BLaER1 (cell line): ENCODE measurements around the gene RUBCN.

Experiments
- H3K27ac ChIP-seq: shearing (Covaris generic); formaldehyde crosslinking; 2 replicates; pipeline ENCODE4 v1.8.1; 2022
- H3K27me3 ChIP-seq: shearing (Covaris generic); formaldehyde crosslinking; 2 replicates; pipeline ENCODE4 v1.8.1; 2022
- H3K36me3 ChIP-seq: shearing (Covaris generic); formaldehyde crosslinking; 2 replicates; pipeline ENCODE4 v1.8.1; 2022
- H3K4me1 ChIP-seq: shearing (Covaris generic); formaldehyde crosslinking; 2 replicates; pipeline ENCODE4 v1.8.1; 2022
- H3K4me2 ChIP-seq: shearing (Covaris generic); formaldehyde crosslinking; 2 replicates; pipeline ENCODE4 v1.8.1; 2022
- H3K4me3 ChIP-seq: shearing (Covaris generic); formaldehyde crosslinking; 2 replicates; pipeline ENCODE4 v1.8.1; 2022
- H3K9ac ChIP-seq: shearing (Covaris generic); formaldehyde crosslinking; 2 replicates; pipeline ENCODE4 v1.8.1; 2022
- H3K9me3 ChIP-seq: shearing (Covaris generic); formaldehyde crosslinking; 2 replicates; pipeline ENCODE4 v1.8.1; 2022
- H4K20me1 ChIP-seq: shearing (Covaris generic); formaldehyde crosslinking; 2 replicates; pipeline ENCODE4 v1.8.1; 2022
- Cebpa-rat ChIP-seq: shearing (Covaris generic); IDR thresholded peaks from 2 replicates; pipeline ENCODE4 v1.8.1; 2022

Gene RUBCN

DNA sequence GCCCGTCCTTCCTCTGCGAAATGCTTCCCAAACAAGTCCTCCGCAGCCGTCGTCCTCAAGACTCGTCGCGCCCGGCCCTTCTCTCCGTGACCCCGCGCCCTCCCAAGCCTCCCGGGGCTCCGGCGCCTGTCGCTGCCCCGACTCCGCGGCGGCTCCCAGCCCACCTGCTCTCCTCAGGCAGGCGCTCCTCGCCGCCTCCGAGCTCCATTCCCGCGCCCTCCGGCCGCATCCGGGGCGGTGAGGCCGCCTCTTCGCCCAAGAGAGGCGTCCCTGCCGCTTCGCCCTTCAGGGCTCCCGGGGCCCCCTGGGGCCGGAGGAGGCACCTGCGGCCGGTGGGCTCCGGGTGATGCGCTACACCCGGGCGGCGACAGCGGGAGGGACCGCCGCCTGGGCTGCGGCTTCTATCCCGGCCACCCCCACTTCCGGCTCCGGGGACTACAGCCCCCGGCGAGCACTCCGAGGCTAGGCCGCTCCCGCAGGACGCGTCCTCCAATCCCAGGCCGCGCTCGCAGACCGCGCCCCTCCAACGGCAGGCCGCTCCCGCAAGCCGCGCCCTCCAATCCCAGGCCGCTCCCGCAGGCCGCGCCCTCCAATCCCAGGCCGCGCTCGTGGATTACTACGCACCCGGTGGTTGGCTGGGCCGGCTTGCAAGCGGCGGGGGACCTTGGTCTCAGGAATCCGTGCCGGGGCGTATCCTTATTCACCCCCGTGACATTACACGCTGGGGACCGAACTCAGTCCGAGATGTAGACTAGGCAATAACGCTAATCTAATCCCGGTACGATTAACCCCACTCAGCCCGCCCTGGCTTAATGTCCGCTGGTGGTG lies at the start of gene RUBCN:
Gene RUBCN (minus strand): TSS at position 414 of the 828 bp plus-strand sequence. CDS start 185 bp downstream, at position 229.
- Histone ChIP-seq H4K20me1 (0 out of 2 replicates have a peak, but pooled peaks cover 9% of the 10 kb centered on the region), H3K9me3 (no peaks in the 10 kb centered on the region), H3K27me3 (no peaks in the 10 kb centered on the region), H3K36me3 (0 out of 2 replicates have a peak, but pooled peaks cover 5% of the 10 kb centered on the region), H3K4me1 (peaks cover 47% of the 10 kb centered on the region), H3K4me3 (peak within 1 kb of the TSS; percentile 89), H3K9ac (peak within 1 kb of the TSS; percentile 84), H3K27ac (peak within 1 kb of the TSS; percentile 79), H3K4me2 (peak within 1 kb of the TSS; percentile 97)
- no peak for TF ChIP-seq Cebpa-rat

DNA sequence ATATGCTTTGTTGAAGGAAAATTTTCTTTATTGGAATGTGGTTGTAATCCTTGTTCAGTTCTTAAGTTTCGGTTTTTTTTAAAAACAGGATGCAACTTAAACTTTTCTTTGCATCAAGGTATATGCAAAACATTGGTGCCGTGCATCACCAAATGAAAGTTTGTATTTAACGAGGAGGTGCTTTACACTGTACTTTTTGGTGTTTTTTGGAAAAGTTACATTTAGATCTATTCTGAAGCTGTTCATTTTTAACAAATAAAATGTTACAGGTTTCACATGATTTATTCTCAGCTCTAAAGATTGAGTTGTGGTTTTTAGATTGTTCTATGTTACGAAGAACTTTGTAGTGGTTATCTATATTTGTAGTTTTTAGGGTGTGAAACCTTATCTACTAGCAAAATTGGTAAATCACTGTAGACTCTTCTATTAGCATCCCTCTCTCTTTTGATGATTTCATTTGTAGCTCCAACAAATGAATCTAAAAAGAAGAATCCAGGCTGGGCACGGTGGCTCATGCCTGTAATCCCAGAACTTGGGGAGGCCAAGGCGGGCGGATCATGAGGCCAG lies 47.4 kb upstream of the RUBCN start:
- H3K9ac ChIP-seq: no peak overlapping the region
- H3K9me3 ChIP-seq: no peaks in the 10 kb centered on the region
- H4K20me1 ChIP-seq: no peaks in the 10 kb centered on the region; the same call in 1 of the 2 replicates
- no peak overlapping the region for H3K4me3 ChIP-seq
- no peak overlapping the region for H3K27ac ChIP-seq
- TF ChIP-seq Cebpa-rat: no peak
- no peaks in the 10 kb centered on the region for H3K4me1 ChIP-seq
- H3K27me3 ChIP-seq: no peaks in the 10 kb centered on the region
- H3K36me3 ChIP-seq: peaks cover 61% of the 10 kb centered on the region
- H3K4me2 ChIP-seq: no peak overlapping the region

DNA sequence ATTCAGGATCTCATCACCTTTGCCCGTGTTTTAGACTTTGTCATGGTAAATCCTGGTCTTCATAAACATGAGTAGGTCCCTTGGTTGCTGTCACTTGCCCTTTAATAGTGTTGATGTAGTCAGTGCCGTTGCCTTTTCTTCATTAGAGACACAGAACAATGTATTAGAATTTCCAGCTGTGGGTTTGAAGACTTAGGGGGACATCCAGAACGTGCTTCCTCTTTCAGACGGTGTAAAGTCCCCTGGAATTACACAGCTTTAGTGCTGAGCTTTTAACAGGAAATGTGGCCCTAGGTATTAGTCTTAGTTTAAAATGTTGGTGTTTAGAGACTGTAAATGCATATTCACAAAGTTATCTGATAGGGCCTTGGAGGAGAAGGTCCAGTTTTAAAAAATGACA lies 45.5 kb upstream of the RUBCN start:
- Histone ChIP-seq H3K4me1 (no peaks in the 10 kb centered on the region), H3K4me3 (no peak overlapping the region), H3K27me3 (no peaks in the 10 kb centered on the region), H3K9ac (no peak overlapping the region), H3K36me3 (peaks cover 74% of the 10 kb centered on the region), H3K27ac (no peak overlapping the region), H3K4me2 (no peak overlapping the region), H4K20me1 (no peaks in the 10 kb centered on the region; the same call in 1 of the 2 replicates), H3K9me3 (no peaks in the 10 kb centered on the region)
- TF ChIP-seq Cebpa-rat: no peak

DNA sequence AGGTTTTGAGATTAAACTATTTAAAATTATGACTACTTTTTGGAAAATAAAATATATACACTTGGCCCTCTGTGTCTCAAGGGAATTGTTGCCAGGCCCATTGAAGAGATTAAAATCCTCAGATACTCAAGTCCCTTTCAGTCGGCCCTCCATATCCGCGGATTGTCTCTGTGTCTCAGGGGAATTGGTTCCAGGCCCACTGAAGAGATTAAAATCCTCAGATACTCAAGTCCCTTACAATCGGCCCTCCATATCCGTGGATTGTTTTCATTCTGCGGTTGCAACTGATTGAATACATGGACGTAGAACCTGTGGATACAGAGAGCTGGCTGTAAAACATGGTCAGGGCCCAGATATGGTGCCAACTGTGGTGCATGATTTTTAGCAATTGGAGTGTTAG lies 38.6 kb upstream of the RUBCN start:
- Histone ChIP-seq H3K4me3 (no peak overlapping the region), H3K4me2 (no peak overlapping the region), H3K9ac (no peak overlapping the region), H3K27me3 (no peaks in the 10 kb centered on the region), H3K4me1 (no peaks in the 10 kb centered on the region), H3K27ac (no peak overlapping the region), H4K20me1 (peaks cover 6% of the 10 kb centered on the region; the same call in 1 of the 2 replicates), H3K9me3 (no peaks in the 10 kb centered on the region), H3K36me3 (peaks cover 98% of the 10 kb centered on the region)
- TF ChIP-seq Cebpa-rat: no peak

DNA sequence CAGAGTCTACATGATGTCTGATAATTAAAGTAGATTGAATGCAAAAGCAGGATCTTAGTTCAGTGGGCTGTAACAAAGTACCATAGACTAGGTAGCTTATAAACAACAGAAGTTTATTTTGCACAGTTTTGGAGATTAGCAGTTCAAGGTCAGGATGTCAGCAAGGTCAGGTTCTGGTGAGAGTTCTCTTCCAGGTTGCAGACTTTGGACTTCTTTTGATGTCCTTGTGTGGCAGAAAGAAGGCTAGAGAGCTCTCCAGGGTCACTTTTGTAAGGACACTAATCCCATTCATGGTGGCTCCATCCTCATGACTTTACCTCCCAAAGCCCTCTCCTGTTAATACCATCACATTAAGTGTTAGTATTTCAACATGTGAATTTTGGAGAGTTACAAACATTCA lies 25.1 kb upstream of the RUBCN start:
- Histone ChIP-seq H4K20me1 (peaks cover 84% of the 10 kb centered on the region), H3K4me2 (no peak overlapping the region), H3K9ac (no peak overlapping the region), H3K27ac (no peak overlapping the region), H3K27me3 (no peaks in the 10 kb centered on the region), H3K36me3 (peaks cover 96% of the 10 kb centered on the region), H3K4me1 (no peaks in the 10 kb centered on the region), H3K9me3 (peaks cover 25% of the 10 kb centered on the region; the same call in 1 of the 2 replicates), H3K4me3 (no peak overlapping the region)
- TF ChIP-seq Cebpa-rat: no peak

DNA sequence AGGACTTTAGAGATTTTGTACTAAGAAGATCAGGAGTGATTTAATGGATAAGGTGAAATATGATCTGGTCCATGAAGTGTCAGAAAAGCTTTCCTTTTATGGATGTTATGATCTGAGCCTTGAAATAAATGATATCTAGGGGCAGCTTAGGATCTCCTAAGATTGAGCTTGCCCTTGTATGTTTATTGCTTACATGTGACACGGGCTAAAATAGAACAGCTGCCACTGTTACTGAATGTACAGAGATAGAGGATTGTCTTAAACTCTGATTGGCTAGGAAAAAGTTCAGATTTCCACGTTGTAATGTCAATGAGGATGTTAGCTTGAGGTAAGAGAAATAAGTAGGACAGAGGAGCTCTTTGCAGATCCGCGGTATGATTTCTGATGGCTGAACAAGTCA lies 21.8 kb upstream of the RUBCN start:
- peaks cover 25% of the 10 kb centered on the region; the same call in 1 of the 2 replicates for H3K9me3 ChIP-seq
- H4K20me1 ChIP-seq: peaks cover 94% of the 10 kb centered on the region
- H3K36me3 ChIP-seq: peaks cover 75% of the 10 kb centered on the region
- no peak for TF ChIP-seq Cebpa-rat
- H3K9ac ChIP-seq: no peak overlapping the region
- no peaks in the 10 kb centered on the region for H3K27me3 ChIP-seq
- H3K4me2 ChIP-seq: no peak overlapping the region
- no peak overlapping the region for H3K27ac ChIP-seq
- H3K4me1 ChIP-seq: no peaks in the 10 kb centered on the region
- H3K4me3 ChIP-seq: no peak overlapping the region

DNA sequence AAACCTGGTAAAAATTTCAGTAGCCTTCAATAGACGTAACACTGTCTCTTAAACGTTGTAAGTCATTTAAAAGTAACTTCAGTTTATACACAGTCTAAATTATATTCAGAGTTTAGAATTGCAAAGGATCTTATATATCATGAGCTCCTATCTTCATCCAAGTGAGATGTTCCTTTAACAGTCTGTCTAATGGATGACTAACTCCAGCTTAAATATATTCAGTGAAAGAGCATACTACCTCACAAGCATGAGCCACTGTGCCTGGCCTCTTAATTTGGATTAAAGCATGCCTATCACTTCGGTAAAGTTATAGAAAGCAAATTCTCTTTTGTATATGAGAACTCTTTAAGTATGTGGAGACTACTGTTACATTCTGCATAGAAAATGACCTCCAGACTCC lies 20.0 kb upstream of the RUBCN start:
- Histone ChIP-seq H3K9ac (no peak overlapping the region), H3K9me3 (peaks cover 25% of the 10 kb centered on the region; the same call in 1 of the 2 replicates), H3K27ac (no peak overlapping the region), H4K20me1 (peaks cover 94% of the 10 kb centered on the region), H3K36me3 (peaks cover 57% of the 10 kb centered on the region), H3K27me3 (no peaks in the 10 kb centered on the region), H3K4me3 (no peak overlapping the region), H3K4me1 (peaks cover 16% of the 10 kb centered on the region), H3K4me2 (no peak overlapping the region)
- TF ChIP-seq Cebpa-rat: no peak

DNA sequence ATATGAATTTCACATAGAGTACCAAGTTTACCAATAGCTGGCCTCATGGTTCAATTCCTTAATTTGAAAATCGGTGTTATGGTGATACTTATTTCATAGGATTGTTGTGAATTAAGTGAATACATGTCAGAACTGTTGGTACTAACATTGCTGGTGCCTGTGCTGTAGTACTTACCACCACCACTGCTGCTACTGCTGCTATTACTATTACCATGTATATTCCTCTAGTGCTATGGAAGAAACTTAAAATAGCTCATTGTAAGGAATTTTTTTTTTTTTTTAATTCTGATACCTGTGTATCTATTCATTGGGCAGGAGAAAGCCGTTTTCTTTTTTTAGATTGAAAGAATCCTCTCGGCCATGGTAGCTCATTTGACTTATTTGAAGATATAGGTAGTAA lies 16.6 kb upstream of the RUBCN start:
- Histone ChIP-seq H3K4me2 (peak overlapping the region; percentile 43), H4K20me1 (peaks cover 76% of the 10 kb centered on the region), H3K4me1 (peaks cover 34% of the 10 kb centered on the region)

DNA sequence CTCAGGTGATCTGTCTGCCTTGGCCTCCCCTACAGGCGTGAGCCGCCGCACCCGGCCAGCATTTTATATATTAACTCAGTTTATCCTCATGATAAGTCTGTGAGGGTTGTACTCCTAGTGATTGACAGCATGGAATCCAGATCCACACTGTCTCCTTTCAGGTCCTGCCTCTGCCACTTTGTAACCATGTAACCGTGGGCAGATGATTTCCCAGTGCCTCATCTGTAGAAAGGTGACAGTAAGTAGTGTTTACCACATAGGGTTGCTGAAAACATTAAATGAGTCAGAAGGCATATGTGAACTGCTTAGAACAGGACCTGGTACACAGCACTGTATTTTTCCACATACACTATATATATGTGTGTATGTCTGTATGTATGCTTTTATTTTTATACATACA lies 15.4 kb upstream of the RUBCN start:
- H4K20me1 ChIP-seq: peaks cover 65% of the 10 kb centered on the region
- peak overlapping the region; percentile 79 for H3K4me3 ChIP-seq
- H3K4me1 ChIP-seq: peaks cover 36% of the 10 kb centered on the region
- H3K9ac ChIP-seq: peak overlapping the region; percentile 93
- peaks cover 11% of the 10 kb centered on the region for H3K36me3 ChIP-seq
- no peaks in the 10 kb centered on the region for H3K27me3 ChIP-seq
- H3K27ac ChIP-seq: peak overlapping the region; percentile 87; the same call in 1 of the 2 replicates
- TF ChIP-seq Cebpa-rat: no peak
- H3K4me2 ChIP-seq: peak overlapping the region; percentile 95
- no peaks in the 10 kb centered on the region for H3K9me3 ChIP-seq

More for the DNA sequence above, 16.6 kb upstream of the RUBCN start:
- H3K27ac ChIP-seq: no peak overlapping the region
- no peak overlapping the region for H3K4me3 ChIP-seq
- TF ChIP-seq Cebpa-rat: no peak
- peaks cover 22% of the 10 kb centered on the region for H3K36me3 ChIP-seq
- no peaks in the 10 kb centered on the region for H3K27me3 ChIP-seq
- peaks cover 8% of the 10 kb centered on the region; the same call in 1 of the 2 replicates for H3K9me3 ChIP-seq
- H3K9ac ChIP-seq: no peak overlapping the region
